Left ventricle myocardium inferior (tissue), 1 donor: ENCODE results near the gene CCDC187. TPM values are rescaled to one million over a fixed set of nuclear protein-coding genes. Genes with fewer than 3 reads are reported as not detected.

Experiments
- DNase-seq: peaks from one replicate; pipeline ENCODE4 v3.0.0-alpha.2; 2020
- H3K27ac ChIP-seq: fragments of 200-600 bp; replicated peaks from 2 replicates; pipeline ENCODE4 v1.8.0; 2021
- H3K27me3 ChIP-seq: fragments of 200-600 bp; 2 replicates; pipeline ENCODE4 v1.8.0; 2021; ENCODE audit warnings: low read depth
- H3K36me3 ChIP-seq: fragments of 200-600 bp; 2 replicates; pipeline ENCODE4 v1.8.0; 2021
- H3K4me1 ChIP-seq: fragments of 200-600 bp; 2 replicates; pipeline ENCODE4 v1.8.0; 2021
- H3K4me3 ChIP-seq: fragments of 200-600 bp; 2 replicates; pipeline ENCODE4 v1.8.0; 2021; ENCODE audit warnings: mild to moderate bottlenecking, moderate library complexity
- H3K9me3 ChIP-seq: fragments of 200-600 bp; replicated peaks from 2 replicates; pipeline ENCODE4 v1.8.0; 2021
- intact Hi-C: fragments of 100-400 bp; cut with micrococcal nuclease; formaldehyde crosslinking; loops from one replicate; pipeline ENCODE4 v1.11.0; 2022
- total RNA-seq: library from RNA; stranded (reverse); fragmentation: NEBNext Ultra II Directional; extraction: Animal tissue kit (Norgen Biotek cat#: 25700); gene quantifications from one replicate; pipeline ENCODE4 v1.2.1, GENCODE V29; 2021
- TF ChIP-seq, protein P1 (sequence below): fragments of 200-600 bp; IDR thresholded peaks from 2 replicates; pipeline ENCODE4 v1.8.0; 2021; ENCODE audit warnings: antibody characterized with exemption, mild to moderate bottlenecking, borderline replicate concordance
- donor health status: DM: no; HTN: yes; CAD: no; lungs with severe emphysema.

The CCDC187 gene
- total RNA-seq, 1 donor from 2014 or later = not detected

- no peaks in the 10 kb centered on the region for H3K27me3 ChIP-seq
- no peaks in the 10 kb centered on the region for H3K9me3 ChIP-seq
- TF ChIP-seq, protein P1, sequence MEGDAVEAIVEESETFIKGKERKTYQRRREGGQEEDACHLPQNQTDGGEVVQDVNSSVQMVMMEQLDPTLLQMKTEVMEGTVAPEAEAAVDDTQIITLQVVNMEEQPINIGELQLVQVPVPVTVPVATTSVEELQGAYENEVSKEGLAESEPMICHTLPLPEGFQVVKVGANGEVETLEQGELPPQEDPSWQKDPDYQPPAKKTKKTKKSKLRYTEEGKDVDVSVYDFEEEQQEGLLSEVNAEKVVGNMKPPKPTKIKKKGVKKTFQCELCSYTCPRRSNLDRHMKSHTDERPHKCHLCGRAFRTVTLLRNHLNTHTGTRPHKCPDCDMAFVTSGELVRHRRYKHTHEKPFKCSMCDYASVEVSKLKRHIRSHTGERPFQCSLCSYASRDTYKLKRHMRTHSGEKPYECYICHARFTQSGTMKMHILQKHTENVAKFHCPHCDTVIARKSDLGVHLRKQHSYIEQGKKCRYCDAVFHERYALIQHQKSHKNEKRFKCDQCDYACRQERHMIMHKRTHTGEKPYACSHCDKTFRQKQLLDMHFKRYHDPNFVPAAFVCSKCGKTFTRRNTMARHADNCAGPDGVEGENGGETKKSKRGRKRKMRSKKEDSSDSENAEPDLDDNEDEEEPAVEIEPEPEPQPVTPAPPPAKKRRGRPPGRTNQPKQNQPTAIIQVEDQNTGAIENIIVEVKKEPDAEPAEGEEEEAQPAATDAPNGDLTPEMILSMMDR = no peak
- peaks cover 68% of the 10 kb centered on the region for H3K4me1 ChIP-seq
- peak overlapping the region; percentile 54 for H3K4me3 ChIP-seq
- intact Hi-C loops = no loop called here
- no peak for DNase-seq
- H3K27ac ChIP-seq = peak overlapping the region; percentile 96
- peaks cover 3% of the 10 kb centered on the region for H3K36me3 ChIP-seq
Observed at GRCh38 chr9:136344544-136345280, 40.8 kb upstream of the CCDC187 start.

DNA sequence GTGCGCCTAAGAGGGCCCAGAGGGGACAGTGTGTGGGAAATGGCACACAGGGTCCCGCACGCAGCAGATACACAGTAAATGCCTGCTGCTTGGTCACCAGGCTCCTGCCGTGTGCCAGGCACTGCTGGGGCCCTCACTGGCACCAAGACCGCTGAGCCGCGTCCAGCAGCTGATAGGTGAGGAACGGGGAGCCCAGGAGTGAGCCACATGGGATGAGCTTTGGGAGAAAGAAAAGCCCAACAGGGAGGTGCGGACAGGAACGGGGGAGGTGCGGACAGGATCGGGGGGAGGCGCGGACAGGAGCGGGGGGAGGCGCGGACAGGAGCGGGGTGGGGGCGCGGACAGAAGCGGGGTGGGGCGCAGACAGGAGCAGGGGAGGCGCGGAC is 40.0 kb upstream of the CCDC187 start:
- Histone ChIP-seq H3K4me3 (peak overlapping the region; percentile 64), H3K36me3 (peaks cover under 1% of the 10 kb centered on the region), H3K4me1 (peaks cover 73% of the 10 kb centered on the region), H3K27me3 (no peaks in the 10 kb centered on the region), H3K27ac (peak overlapping the region; percentile 96), H3K9me3 (no peaks in the 10 kb centered on the region)
- no peak for DNase-seq
- intact Hi-C loops = no loop called here
- TF ChIP-seq, protein P1 = no peak

GRCh38 chr9:136343121-136343883 is 39.4 kb upstream of the CCDC187 start:
- intact Hi-C loops = no loop called here
- H3K27me3 ChIP-seq = no peaks in the 10 kb centered on the region
- H3K4me3 ChIP-seq = peak overlapping the region; percentile 64
- peaks cover 73% of the 10 kb centered on the region for H3K4me1 ChIP-seq
- DNase-seq = peak; percentile 82
- peak overlapping the region; percentile 96 for H3K27ac ChIP-seq
- peaks cover 6% of the 10 kb centered on the region for H3K36me3 ChIP-seq
- TF ChIP-seq, protein P1 = no peak
- H3K9me3 ChIP-seq = no peaks in the 10 kb centered on the region

DNA sequence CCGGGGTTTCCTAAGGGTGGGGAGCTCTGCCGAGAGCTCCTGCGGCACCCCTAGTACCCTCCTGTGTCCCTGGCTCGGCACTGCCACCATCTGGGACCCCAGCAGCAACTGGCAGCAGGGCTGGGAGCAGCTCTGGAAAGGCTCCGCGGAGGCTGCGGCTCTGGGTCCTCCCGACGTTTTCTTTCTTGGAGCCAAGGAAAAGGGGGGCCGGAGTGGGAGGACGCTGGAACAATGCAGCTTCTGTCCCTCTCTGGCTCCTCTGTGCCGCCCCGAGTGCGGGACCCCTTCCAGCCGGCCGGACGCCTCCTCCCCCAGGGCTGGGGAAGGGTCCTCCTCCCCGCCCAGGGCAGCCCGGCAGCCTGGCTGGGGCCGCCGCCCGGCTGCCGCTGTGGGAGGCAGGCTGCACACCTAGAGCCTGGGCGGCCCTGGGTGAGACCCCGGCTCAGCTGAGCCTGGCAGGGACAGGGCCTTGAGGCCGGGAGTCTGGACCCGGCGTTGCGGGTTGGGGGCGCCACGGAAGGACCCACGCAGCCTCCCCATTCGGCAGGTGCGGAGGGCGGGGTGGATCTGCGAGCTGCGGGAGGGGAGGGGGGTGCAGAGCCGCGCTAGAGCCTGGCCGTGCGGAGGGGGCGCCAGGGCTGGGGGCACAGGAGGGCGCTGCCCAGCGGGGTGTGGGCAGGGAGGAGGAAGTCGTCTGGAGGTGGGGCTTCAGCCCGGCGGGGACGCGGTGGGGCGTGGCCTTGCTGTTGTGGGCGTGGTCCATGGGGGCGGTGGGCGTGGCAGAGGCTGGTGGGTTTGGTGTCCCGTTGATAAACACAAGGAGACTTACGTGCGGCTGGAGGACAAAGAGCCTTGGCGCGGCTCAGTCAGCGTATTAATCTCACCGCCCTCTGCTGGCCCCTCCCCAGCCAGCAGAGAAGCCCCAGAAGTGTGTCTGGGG is 38.6 kb upstream of the CCDC187 start:
- intact Hi-C loops = no loop called here
- H3K9me3 ChIP-seq = no peaks in the 10 kb centered on the region
- H3K4me3 ChIP-seq = peak overlapping the region; percentile 64
- peaks cover 73% of the 10 kb centered on the region for H3K4me1 ChIP-seq
- peak overlapping the region; percentile 96 for H3K27ac ChIP-seq
- peaks cover 15% of the 10 kb centered on the region for H3K36me3 ChIP-seq
- TF ChIP-seq, protein P1 = no peak
- peak; percentile 87 for DNase-seq
- H3K27me3 ChIP-seq = no peaks in the 10 kb centered on the region

- peak overlapping the region; percentile 96 for H3K27ac ChIP-seq
- intact Hi-C loops = no loop called here
Observed at GRCh38 chr9:136341769-136342168, 37.9 kb upstream of the CCDC187 start.

More at GRCh38 chr9:136341769-136342168, 37.9 kb upstream of the CCDC187 start:
- no peak for DNase-seq
- peak overlapping the region; percentile 64 for H3K4me3 ChIP-seq
- TF ChIP-seq, protein P1 = no peak
- H3K36me3 ChIP-seq = peaks cover 22% of the 10 kb centered on the region
- H3K9me3 ChIP-seq = no peaks in the 10 kb centered on the region
- peaks cover 73% of the 10 kb centered on the region for H3K4me1 ChIP-seq
- H3K27me3 ChIP-seq = no peaks in the 10 kb centered on the region
